ENCODE results near the gene GPR32. TPM values are rescaled to one million over a fixed set of nuclear protein-coding genes. Genes with fewer than 3 reads are reported as not detected.
A peak's percentile ranks its signal among the peaks of the same experiment; 100 is the strongest.

Gene GPR32
- total and polyA plus RNA-seq, 2 of the 8 experiments (the other 6 are each of a cell fraction or from before 2014, with no cell fraction given) = not detected

- Histone ChIP-seq H2BK20ac (ENCODE audit: low read length) (no peak overlapping the region), H3K4me1 (replicated peaks in 1 of 4; ENCODE audit: control insufficient read depth in 3 of 4, insufficient read depth in 4 of 4, low read length in 3 of 4) (peaks cover 0 to 14% (median 6%) of the 10 kb centered on the region in 4 experiments; a peak in 5 of 7 replicates), H4K20me1 (replicated peaks in 1 of 2; ENCODE audit: control insufficient read depth in 1 of 2, insufficient read depth in 2 of 2, low read length in 2 of 2) (peaks cover 20 to 22% of the 10 kb centered on the region in 2 experiments), H3K36me3 (ENCODE audit: control insufficient read depth in 2 of 4, insufficient read depth in 4 of 4, low read length in 3 of 4) (peaks cover 1 to 15% (median 6%) of the 10 kb centered on the region in 4 experiments; a peak in 6 of 8 replicates), H3K4ac (replicated peaks; ENCODE audit: insufficient read length, low read depth, low read length) (no peak overlapping the region), H2BK120ac (replicated peaks; ENCODE audit: low read depth, low read length) (no peak overlapping the region), H4K5ac (ENCODE audit: insufficient read length, low read depth, low read length) (no peak overlapping the region), H3K27me3 (replicated peaks in 1 of 4; ENCODE audit: control insufficient read depth in 3 of 4, extremely low read depth in 1 of 4, insufficient read depth in 3 of 4, low read length in 3 of 4) (no peaks in the 10 kb centered on the region; a peak in 1 of 7 replicates), H2BK5ac (ENCODE audit: low read depth, low read length) (no peak overlapping the region), H3K14ac (ENCODE audit: insufficient read length) (no peak overlapping the region), H3K23ac (ENCODE audit: insufficient read length) (no peak overlapping the region), H3K4me2 (ENCODE audit: insufficient read depth in 1 of 2, low read depth in 2 of 2, low read length in 2 of 2) (no peak overlapping the region), H3K79me2 (ENCODE audit: control insufficient read depth in 1 of 2, insufficient read depth in 2 of 2, low read length in 2 of 2) (no peaks in the 10 kb centered on the region), H3K9me3 (ENCODE audit: insufficient read depth in 2 of 2, low read depth in 1 of 2, low read length in 1 of 2) (no peaks in the 10 kb centered on the region), H4K91ac (replicated peaks; ENCODE audit: insufficient read length, low read length) (no peak overlapping the region), H3K9ac (replicated peaks in 1 of 4; ENCODE audit: extremely low read depth in 1 of 4, low read depth in 3 of 4, low read length in 3 of 4) (no peak overlapping the region), H2BK12ac (ENCODE audit: low read depth, low read length) (no peak overlapping the region; the same call in 1 of the 2 replicates), H2AK5ac (ENCODE audit: low read depth, low read length) (no peak overlapping the region), H3K56ac (replicated peaks; ENCODE audit: insufficient read length, low read depth, low read length) (no peak overlapping the region), H3K27ac (ENCODE audit: low read depth, low read length) (no peak overlapping the region), H4K8ac (ENCODE audit: extremely low read depth, insufficient read depth, low read length) (no peak overlapping the region; the same call in 1 of the 2 replicates), H2BK15ac (ENCODE audit: low read length) (no peak overlapping the region), H2AFZ (ENCODE audit: low read length) (no peak overlapping the region), H3K23me2 (ENCODE audit: low read depth, low read length) (no peaks in the 10 kb centered on the region; the same call in 1 of the 2 replicates), H3K18ac (ENCODE audit: extremely low read depth, low read length) (no peak overlapping the region), H3K79me1 (ENCODE audit: low read depth, low read length) (no peaks in the 10 kb centered on the region), H3K4me3 (ENCODE audit: extremely low read depth in 1 of 4, insufficient read depth in 2 of 4, low read depth in 3 of 4, low read length in 4 of 4) (no peak overlapping the region)
- ChIA-PET POLR2A (ENCODE audit: partially characterized antibody) (interaction anchor here (0.6 to 15.0 kb wide), 19 partner anchors 10 to 306 kb away, joined by 3 to 275 read pairs (median 5); partner anchors contain the start of genes ASPDH, CLEC11A, KLK1 and SHANK1), CTCF (ENCODE audit: partially characterized antibody) (interaction anchor here (0.8 to 3.2 kb wide), 6 partner anchors 9 to 133 kb away, joined by 3 to 12 read pairs (median 3); no protein-coding TSS in a partner anchor)
- 92% methylated on average over 13 of the region's 13 CpGs; no CpG with 5 or more reads in 1 of the 2 experiments for WGBS, 2 experiments (ENCODE audit: extremely low coverage in 1 of 2, insufficient coverage in 1 of 2, insufficient read length in 1 of 2, insufficient replicate concordance in 2 of 2, low coverage in 1 of 2, low lambda C conversion rate in 2 of 2, missing lambda C conversion rate in 1 of 2)
- no peak for TF ChIP-seq RFX5 (IDR thresholded peaks at IDR 0.05; ENCODE audit: borderline replicate concordance, low read depth, low read length)
- TF ChIP-seq BCL11A (IDR thresholded peaks at IDR 0.05; ENCODE audit: low read depth in 2 of 2, low read length in 2 of 2) = no peak
- no peak for TF ChIP-seq TAF7 (optimal IDR thresholded peaks at IDR 0.05; ENCODE audit: borderline replicate concordance, low read depth, low read length)
- no peak for TF ChIP-seq GABPA (IDR thresholded peaks at IDR 0.05; ENCODE audit: borderline replicate concordance, insufficient read depth, low read length)
- TF ChIP-seq GTF2F1 (IDR thresholded peaks at IDR 0.05; ENCODE audit: borderline replicate concordance, low read depth, low read length) = no peak
- TF ChIP-seq POLR2AphosphoS5 (IDR thresholded peaks at IDR 0.05; ENCODE audit: low read depth, low read length) = peak; percentile 77
- peak; percentile 61; the same call in 1 of the 2 replicates for TF ChIP-seq ATF2 (IDR thresholded peaks at IDR 0.05; ENCODE audit: low read length)
- no peak for DNase-seq (ENCODE audit: low read depth in 1 of 2, low spot score in 2 of 2)
- FAIRE-seq = no peak
Observed at GRCh38 chr19:50792272-50793250, 22.3 kb downstream of the GPR32 start.
